Central memory CD8-positive, alpha-beta T cell (primary cell): Measurements from ENCODE around the gene MTUS2.

Experiments used
- ATAC-seq: fragments of 150-1000 bp; cut with Tn5 transposase; replicated peaks from 2 replicates; pipeline ENCODE4 v1.10.0; 2022; ENCODE audit warnings: mild to moderate bottlenecking, moderate FRiP score, moderate number of reproducible peaks; ENCODE audit not compliant: poor library complexity, severe bottlenecking; ENCODE audit errors: extremely low read depth
- DNase-seq, 2 donors: peaks; one replicate each; pipeline ENCODE4 v3.0.0; 2021; ENCODE audit warnings: low spot score in 2 of 2
- H3K27ac Mint-ChIP-seq: one replicate; pipeline ENCODE4 v1.8.0; 2022; ENCODE audit warnings: low read depth, mild to moderate bottlenecking, moderate library complexity, mixed read lengths
- H3K27me3 Mint-ChIP-seq: one replicate; pipeline ENCODE4 v1.8.0; 2022; ENCODE audit warnings: mixed read lengths
- H3K36me3 Mint-ChIP-seq: one replicate; pipeline ENCODE4 v1.8.0; 2022; ENCODE audit warnings: mild to moderate bottlenecking, moderate library complexity, mixed read lengths; ENCODE audit not compliant: insufficient read depth
- H3K4me1 Mint-ChIP-seq: one replicate; pipeline ENCODE4 v1.8.0; 2022; ENCODE audit warnings: mixed read lengths
- H3K4me3 Mint-ChIP-seq: one replicate; pipeline ENCODE4 v1.8.0; 2022; ENCODE audit warnings: mild to moderate bottlenecking, moderate library complexity, mixed read lengths
- H3K9me3 Mint-ChIP-seq: one replicate; pipeline ENCODE4 v1.8.0; 2022; ENCODE audit warnings: mixed read lengths

Gene MTUS2

GRCh38 chr13:29073755-29074154, 253.6 kb downstream of the MTUS2 start:
- no peak for DNase-seq
- ATAC-seq, result no peak
- Mint-ChIP-seq H3K27ac (no peak overlapping the region), H3K27me3 (no peaks in the 10 kb centered on the region), H3K9me3 (peaks cover 10% of the 10 kb centered on the region), H3K36me3 (no peaks in the 10 kb centered on the region), H3K4me3 (no peak overlapping the region), H3K4me1 (no peaks in the 10 kb centered on the region)

GRCh38 chr13:29077051-29077813, 257.1 kb downstream of the MTUS2 start:
- no peaks in the 10 kb centered on the region for H3K4me1 Mint-ChIP-seq
- no peaks in the 10 kb centered on the region for H3K27me3 Mint-ChIP-seq
- ATAC-seq (no peak), DNase-seq (no peak)
- H3K9me3 Mint-ChIP-seq, result peaks cover 15% of the 10 kb centered on the region
- H3K27ac Mint-ChIP-seq, result no peak overlapping the region
- H3K36me3 Mint-ChIP-seq, result no peaks in the 10 kb centered on the region
- no peak overlapping the region for H3K4me3 Mint-ChIP-seq

- no peak for ATAC-seq
These were observed 260.9 kb downstream of the MTUS2 start for GRCh38 chr13:29081036-29081435.

GRCh38 chr13:29081697-29082440, 261.7 kb downstream of the MTUS2 start:
- Mint-ChIP-seq H3K27me3 (no peaks in the 10 kb centered on the region), H3K4me3 (no peak overlapping the region), H3K4me1 (no peaks in the 10 kb centered on the region), H3K9me3 (peaks cover 10% of the 10 kb centered on the region), H3K27ac (no peak overlapping the region), H3K36me3 (no peaks in the 10 kb centered on the region)
- DNase-seq, result no peak
- ATAC-seq, result no peak

More at GRCh38 chr13:29081036-29081435, 260.9 kb downstream of the MTUS2 start:
- DNase-seq, result no peak
- Mint-ChIP-seq H3K36me3 (no peaks in the 10 kb centered on the region), H3K27ac (no peak overlapping the region), H3K9me3 (peaks cover 10% of the 10 kb centered on the region), H3K4me1 (no peaks in the 10 kb centered on the region), H3K4me3 (no peak overlapping the region), H3K27me3 (no peaks in the 10 kb centered on the region)

- Mint-ChIP-seq H3K27me3 (no peaks in the 10 kb centered on the region), H3K27ac (no peak overlapping the region), H3K9me3 (no peaks in the 10 kb centered on the region), H3K4me3 (no peak overlapping the region), H3K4me1 (no peaks in the 10 kb centered on the region), H3K36me3 (no peaks in the 10 kb centered on the region)
- no peak for ATAC-seq
- DNase-seq, result no peak
These were observed 279.8 kb downstream of the MTUS2 start for GRCh38 chr13:29099781-29100406.

GRCh38 chr13:29100758-29101157, 280.6 kb downstream of the MTUS2 start:
- ATAC-seq (no peak), DNase-seq (no peak)
- H3K4me1 Mint-ChIP-seq, result no peaks in the 10 kb centered on the region
- no peak overlapping the region for H3K27ac Mint-ChIP-seq
- no peaks in the 10 kb centered on the region for H3K9me3 Mint-ChIP-seq
- no peaks in the 10 kb centered on the region for H3K36me3 Mint-ChIP-seq
- no peak overlapping the region for H3K4me3 Mint-ChIP-seq
- H3K27me3 Mint-ChIP-seq, result no peaks in the 10 kb centered on the region

- Mint-ChIP-seq H3K9me3 (peaks cover 1% of the 10 kb centered on the region), H3K36me3 (no peaks in the 10 kb centered on the region)
- ATAC-seq, result no peak
These were observed 281.3 kb downstream of the MTUS2 start for GRCh38 chr13:29101409-29101808.

GRCh38 chr13:29101905-29102304, 281.8 kb downstream of the MTUS2 start:
- Mint-ChIP-seq H3K36me3 (no peaks in the 10 kb centered on the region), H3K9me3 (peaks cover 6% of the 10 kb centered on the region), H3K4me1 (no peaks in the 10 kb centered on the region), H3K4me3 (no peak overlapping the region), H3K27me3 (no peaks in the 10 kb centered on the region), H3K27ac (no peak overlapping the region)
- ATAC-seq, result no peak
- no peak for DNase-seq

More at GRCh38 chr13:29101409-29101808, 281.3 kb downstream of the MTUS2 start:
- Mint-ChIP-seq H3K27ac (no peak overlapping the region), H3K4me3 (no peak overlapping the region), H3K27me3 (no peaks in the 10 kb centered on the region), H3K4me1 (no peaks in the 10 kb centered on the region)
- DNase-seq, result no peak

GRCh38 chr13:29103065-29103800, 283.1 kb downstream of the MTUS2 start:
- ATAC-seq (no peak), DNase-seq (no peak)
- Mint-ChIP-seq H3K4me1 (no peaks in the 10 kb centered on the region), H3K27me3 (no peaks in the 10 kb centered on the region), H3K9me3 (peaks cover 6% of the 10 kb centered on the region), H3K27ac (no peak overlapping the region), H3K4me3 (no peak overlapping the region), H3K36me3 (no peaks in the 10 kb centered on the region)

GRCh38 chr13:29104461-29104860, 284.3 kb downstream of the MTUS2 start:
- H3K9me3 Mint-ChIP-seq, result peaks cover 6% of the 10 kb centered on the region
- no peak overlapping the region for H3K27ac Mint-ChIP-seq
- H3K4me3 Mint-ChIP-seq, result no peak overlapping the region
- ATAC-seq, result no peak
- H3K36me3 Mint-ChIP-seq, result no peaks in the 10 kb centered on the region
- H3K4me1 Mint-ChIP-seq, result no peaks in the 10 kb centered on the region
- no peaks in the 10 kb centered on the region for H3K27me3 Mint-ChIP-seq
- DNase-seq, result no peak

- Mint-ChIP-seq H3K9me3 (peaks cover 6% of the 10 kb centered on the region), H3K27ac (no peak overlapping the region), H3K4me1 (no peaks in the 10 kb centered on the region), H3K27me3 (no peaks in the 10 kb centered on the region), H3K4me3 (no peak overlapping the region), H3K36me3 (no peaks in the 10 kb centered on the region)
- ATAC-seq, result no peak
- no peak for DNase-seq
These were observed 285.6 kb downstream of the MTUS2 start for GRCh38 chr13:29105779-29106178.

GRCh38 chr13:29106651-29107050, 286.5 kb downstream of the MTUS2 start:
- H3K36me3 Mint-ChIP-seq, result no peaks in the 10 kb centered on the region
- H3K4me1 Mint-ChIP-seq, result no peaks in the 10 kb centered on the region
- peaks cover 6% of the 10 kb centered on the region for H3K9me3 Mint-ChIP-seq
- DNase-seq (no peak), ATAC-seq (no peak)
- H3K4me3 Mint-ChIP-seq, result no peak overlapping the region
- H3K27ac Mint-ChIP-seq, result no peak overlapping the region
- no peaks in the 10 kb centered on the region for H3K27me3 Mint-ChIP-seq
